Measurements from ENCODE around the gene ZNF197. TPM values are rescaled to one million over a fixed set of nuclear protein-coding genes. Genes with fewer than 3 reads are reported as not detected.

Gene ZNF197
- total RNA-seq, 1 experiment from 2014 or later, result 10.4 TPM

DNA sequence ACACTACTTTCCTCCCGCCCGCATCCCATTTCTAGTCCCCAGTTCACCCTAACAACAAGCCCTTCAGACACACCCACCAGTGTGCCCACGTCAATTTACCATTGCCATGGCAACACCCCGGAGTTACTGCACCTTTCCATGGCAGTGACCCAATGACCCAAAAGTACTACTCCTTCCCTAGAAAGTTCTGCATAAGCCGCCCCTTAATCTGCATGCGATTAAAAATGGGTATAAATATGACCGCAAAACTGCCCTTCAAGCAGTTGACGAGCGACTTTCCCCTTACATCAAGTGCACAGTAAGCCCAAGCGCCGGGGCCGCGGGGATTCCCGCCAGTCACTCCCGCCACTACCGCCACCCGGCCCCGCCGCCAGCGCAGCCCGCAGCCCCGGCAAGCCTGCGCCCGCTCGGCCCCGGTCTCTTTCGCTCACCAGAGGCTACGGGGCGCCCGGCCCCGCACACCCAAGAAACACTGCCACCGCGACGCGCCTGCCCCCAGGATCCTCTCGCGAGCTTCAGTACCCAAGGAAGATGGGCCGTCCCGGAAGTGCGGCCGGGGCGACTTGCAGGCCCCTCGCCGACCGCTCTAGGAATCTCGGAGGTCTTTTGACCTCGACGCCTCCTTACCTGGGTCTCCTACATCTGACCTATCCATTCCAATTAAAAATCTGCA lies 60.4 kb downstream of the ZNF197 start:
- H4K20me1 ChIP-seq (ENCODE audit: low read length), result no peaks in the 10 kb centered on the region
- H3K9ac ChIP-seq (ENCODE audit: low read length), result no peak overlapping the region
- H3K4me1 ChIP-seq (ENCODE audit: insufficient read depth, low read length), result no peaks in the 10 kb centered on the region
- ChIA-PET POLR2A (ENCODE audit: unreplicated experiment) (no interaction called here), CTCF (no interaction called here)
- no peak overlapping the region for H2AFZ ChIP-seq (ENCODE audit: low read length)
- intact Hi-C loops (cut with micrococcal nuclease), result no loop called here
- DNase-seq (no peak), ATAC-seq (no peak)
- H3K27me3 ChIP-seq (ENCODE audit: low read length), result no peaks in the 10 kb centered on the region
- no peaks in the 10 kb centered on the region for H3K9me2 ChIP-seq (replicated peaks; ENCODE audit: low read length)
- BruUV-seq (replicated peaks), result no TSS peak
- H3K9me3 ChIP-seq (ENCODE audit: low read length), result peaks cover 11% of the 10 kb centered on the region; the same call in 1 of the 2 replicates
- no peak overlapping the region for H3K4me2 ChIP-seq (ENCODE audit: low read length)
- no peak for TF ChIP-seq EZH2 (IDR thresholded peaks at IDR 0.05; ENCODE audit: low read length, unreplicated experiment)
- TF ChIP-seq, protein P1, sequence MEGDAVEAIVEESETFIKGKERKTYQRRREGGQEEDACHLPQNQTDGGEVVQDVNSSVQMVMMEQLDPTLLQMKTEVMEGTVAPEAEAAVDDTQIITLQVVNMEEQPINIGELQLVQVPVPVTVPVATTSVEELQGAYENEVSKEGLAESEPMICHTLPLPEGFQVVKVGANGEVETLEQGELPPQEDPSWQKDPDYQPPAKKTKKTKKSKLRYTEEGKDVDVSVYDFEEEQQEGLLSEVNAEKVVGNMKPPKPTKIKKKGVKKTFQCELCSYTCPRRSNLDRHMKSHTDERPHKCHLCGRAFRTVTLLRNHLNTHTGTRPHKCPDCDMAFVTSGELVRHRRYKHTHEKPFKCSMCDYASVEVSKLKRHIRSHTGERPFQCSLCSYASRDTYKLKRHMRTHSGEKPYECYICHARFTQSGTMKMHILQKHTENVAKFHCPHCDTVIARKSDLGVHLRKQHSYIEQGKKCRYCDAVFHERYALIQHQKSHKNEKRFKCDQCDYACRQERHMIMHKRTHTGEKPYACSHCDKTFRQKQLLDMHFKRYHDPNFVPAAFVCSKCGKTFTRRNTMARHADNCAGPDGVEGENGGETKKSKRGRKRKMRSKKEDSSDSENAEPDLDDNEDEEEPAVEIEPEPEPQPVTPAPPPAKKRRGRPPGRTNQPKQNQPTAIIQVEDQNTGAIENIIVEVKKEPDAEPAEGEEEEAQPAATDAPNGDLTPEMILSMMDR (conservative IDR thresholded peaks at IDR 0.05; ENCODE audit: low read depth, low read length), result no peak
- no peak for TF ChIP-seq EZH2phosphoT487 (IDR thresholded peaks at IDR 0.05; ENCODE audit: borderline replicate concordance, low read length)
- H3K36me3 ChIP-seq (ENCODE audit: low read depth, low read length), result no peaks in the 10 kb centered on the region
- H3F3A ChIP-seq (ENCODE audit: low read length, unreplicated experiment), result no peaks in the 10 kb centered on the region
- H3K79me2 ChIP-seq (ENCODE audit: low read length), result no peaks in the 10 kb centered on the region
- H3K4me3 ChIP-seq (ENCODE audit: low read length), result no peak overlapping the region
- no peak overlapping the region for H3K27ac ChIP-seq (ENCODE audit: low read length)

DNA sequence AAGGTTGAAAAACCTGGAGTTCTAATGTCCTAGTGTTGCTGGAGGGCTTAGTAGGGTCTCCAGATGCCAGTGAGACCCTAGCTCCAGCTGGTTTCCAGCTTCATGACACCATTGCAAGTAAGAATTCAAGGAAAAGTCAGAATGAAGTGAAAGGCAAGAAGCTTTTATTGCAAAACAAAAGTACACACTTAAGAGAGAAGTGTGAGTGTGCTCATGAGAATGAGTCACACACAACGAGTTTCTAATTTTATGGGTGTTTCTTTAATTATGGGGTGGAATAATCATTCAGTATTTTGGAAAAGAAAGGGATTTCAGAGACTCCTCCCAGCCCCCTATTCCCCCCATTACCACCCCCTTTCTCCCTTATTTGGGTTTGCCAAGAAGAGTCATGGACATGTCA lies 63.1 kb downstream of the ZNF197 start:
- no TSS peak for BruUV-seq (replicated peaks)
- Histone ChIP-seq H3K27me3 (ENCODE audit: low read length) (no peaks in the 10 kb centered on the region), H3K9ac (ENCODE audit: low read length) (no peak overlapping the region), H3K4me3 (ENCODE audit: low read length) (no peak overlapping the region), H3K9me2 (replicated peaks; ENCODE audit: low read length) (no peaks in the 10 kb centered on the region), H3K9me3 (ENCODE audit: low read length) (peaks cover 15% of the 10 kb centered on the region; the same call in 1 of the 2 replicates), H4K20me1 (ENCODE audit: low read length) (no peaks in the 10 kb centered on the region), H3K27ac (ENCODE audit: low read length) (no peak overlapping the region), H3K4me1 (ENCODE audit: insufficient read depth, low read length) (no peaks in the 10 kb centered on the region), H3F3A (ENCODE audit: low read length, unreplicated experiment) (no peaks in the 10 kb centered on the region), H2AFZ (ENCODE audit: low read length) (no peak overlapping the region), H3K79me2 (ENCODE audit: low read length) (no peaks in the 10 kb centered on the region), H3K4me2 (ENCODE audit: low read length) (no peak overlapping the region), H3K36me3 (ENCODE audit: low read depth, low read length) (no peaks in the 10 kb centered on the region)
- ChIA-PET CTCF (no interaction called here), POLR2A (ENCODE audit: unreplicated experiment) (no interaction called here)
- intact Hi-C loops (cut with micrococcal nuclease), result no loop called here
- TF ChIP-seq EZH2 (IDR thresholded peaks at IDR 0.05; ENCODE audit: low read length, unreplicated experiment), result no peak
- no peak for TF ChIP-seq EZH2phosphoT487 (IDR thresholded peaks at IDR 0.05; ENCODE audit: borderline replicate concordance, low read length)
- TF ChIP-seq, protein P1 (conservative IDR thresholded peaks at IDR 0.05; ENCODE audit: low read depth, low read length), result no peak
- ATAC-seq (no peak), DNase-seq (no peak)

Other genes starting within 250 kb of the ZNF197 start
- gene ZNF445, start 147.4 kb upstream of the ZNF197 start, total RNA-seq (2014; rRNA removed), result 7.7 and 8.2 TPM in 2 replicates
- not detected in 2 replicates for gene ZKSCAN7, start 69.8 kb upstream of the ZNF197 start, total RNA-seq (2014; rRNA removed)
- gene ZNF660, start 40.1 kb upstream of the ZNF197 start, total RNA-seq (2014; rRNA removed), result not detected in 2 replicates
- gene ZNF35, start 23.7 kb downstream of the ZNF197 start, total RNA-seq (2014; rRNA removed), result 12.0 and 12.4 TPM in 2 replicates
- not detected in 2 replicates for gene ZNF502, start 87.6 kb downstream of the ZNF197 start, total RNA-seq (2014; rRNA removed)
- not detected in 2 replicates for gene ZNF501, start 104.6 kb downstream of the ZNF197 start, total RNA-seq (2014; rRNA removed)
- gene KIAA1143, start 136.6 kb downstream of the ZNF197 start, total RNA-seq (2014; rRNA removed), result 16.5 and 20.4 TPM in 2 replicates
- 19.1 and 31.8 TPM in 2 replicates for gene KIF15, start 136.8 kb downstream of the ZNF197 start, total RNA-seq (2014; rRNA removed)
- gene TMEM42, start 236.9 kb downstream of the ZNF197 start, total RNA-seq (2014; rRNA removed), result 6.3 and 10.2 TPM in 2 replicates
- gene TGM4, start 249.6 kb downstream of the ZNF197 start, total RNA-seq (2014; rRNA removed), result 0.46 and 1.2 TPM in 2 replicates

Data from PC-3 (cell line).